ENCODE measurements around the gene HLA-DOA. TPM values are rescaled to one million over a fixed set of nuclear protein-coding genes. Genes with fewer than 3 reads are reported as not detected.
A peak's percentile ranks its signal among the peaks of the same experiment; 100 is the strongest.

Gene HLA-DOA
- total RNA-seq, 2 donors from 2014 or later, result 0.56 to 7.8 TPM

GRCh38 chr6:33024521-33024920, 15.1 kb upstream of the HLA-DOA start:
- no peak overlapping the region for H3K27ac Mint-ChIP-seq
- no peaks in the 10 kb centered on the region for H3K36me3 Mint-ChIP-seq (ENCODE audit: low read depth)
- ATAC-seq (replicated peaks), result no peak
- peaks cover 5% of the 10 kb centered on the region for H3K4me1 Mint-ChIP-seq
- H3K27me3 Mint-ChIP-seq, result no peaks in the 10 kb centered on the region
- no peaks in the 10 kb centered on the region for H3K9me3 Mint-ChIP-seq
- no peak overlapping the region for H3K4me3 Mint-ChIP-seq

DNA sequence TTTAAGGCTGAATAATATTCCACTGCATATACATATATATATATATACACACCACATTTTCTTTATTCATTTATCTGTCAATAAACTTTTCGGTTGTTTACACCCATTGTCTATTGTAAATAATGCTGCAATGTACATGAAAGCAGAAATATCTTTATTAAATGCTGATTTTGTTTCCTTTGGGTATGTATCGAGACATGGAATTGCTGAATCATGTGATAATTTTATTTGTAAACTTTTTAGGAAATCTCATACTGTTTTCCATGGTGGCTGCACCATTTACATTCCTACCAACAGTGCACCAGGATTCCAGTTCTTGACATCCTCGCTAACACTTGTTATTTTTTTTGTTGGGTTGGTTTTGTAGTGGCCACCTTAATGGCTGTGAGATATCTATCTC, 14.1 kb upstream of the HLA-DOA start:
- Mint-ChIP-seq H3K27ac (no peak overlapping the region), H3K4me3 (no peak overlapping the region), H3K4me1 (peaks cover 10% of the 10 kb centered on the region), H3K9me3 (no peaks in the 10 kb centered on the region), H3K27me3 (no peaks in the 10 kb centered on the region), H3K36me3 (ENCODE audit: low read depth) (no peaks in the 10 kb centered on the region)
- ATAC-seq (replicated peaks), result no peak

DNA sequence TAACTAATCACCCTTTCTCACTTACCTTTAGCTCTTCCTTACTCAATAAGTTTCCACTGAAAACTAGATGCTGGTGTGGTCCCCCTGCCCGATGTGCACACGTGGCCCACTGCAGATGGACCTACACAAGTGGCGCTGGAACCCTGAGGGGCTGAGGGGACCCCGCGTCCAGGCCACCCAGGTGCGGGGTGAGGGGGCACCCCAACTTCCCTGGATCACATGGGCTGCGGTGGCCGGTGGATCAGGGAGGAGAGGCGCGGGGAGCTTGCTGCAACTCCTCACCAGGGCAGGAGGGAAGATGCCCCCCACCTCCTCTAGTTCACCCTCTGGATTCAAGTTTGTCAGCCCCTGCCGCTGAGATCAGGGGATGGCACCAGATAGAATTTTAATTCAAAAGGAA, 12.5 kb upstream of the HLA-DOA start:
- H3K36me3 Mint-ChIP-seq (ENCODE audit: low read depth), result no peaks in the 10 kb centered on the region
- no peak for ATAC-seq (replicated peaks)

GRCh38 chr6:33019372-33019771, 10.0 kb upstream of the HLA-DOA start:
- H3K9me3 Mint-ChIP-seq, result no peaks in the 10 kb centered on the region
- H3K36me3 Mint-ChIP-seq (ENCODE audit: low read depth), result no peaks in the 10 kb centered on the region
- no peaks in the 10 kb centered on the region for H3K27me3 Mint-ChIP-seq
- peak overlapping the region; percentile 74 for H3K4me3 Mint-ChIP-seq
- ATAC-seq (replicated peaks), result peak; percentile 25
- peak overlapping the region; percentile 63 for H3K27ac Mint-ChIP-seq
- H3K4me1 Mint-ChIP-seq, result peaks cover 14% of the 10 kb centered on the region

More for the DNA sequence above, 12.5 kb upstream of the HLA-DOA start:
- H3K27ac Mint-ChIP-seq, result no peak overlapping the region
- peaks cover 14% of the 10 kb centered on the region for H3K4me1 Mint-ChIP-seq
- H3K4me3 Mint-ChIP-seq, result no peak overlapping the region
- no peaks in the 10 kb centered on the region for H3K27me3 Mint-ChIP-seq
- H3K9me3 Mint-ChIP-seq, result no peaks in the 10 kb centered on the region

DNA sequence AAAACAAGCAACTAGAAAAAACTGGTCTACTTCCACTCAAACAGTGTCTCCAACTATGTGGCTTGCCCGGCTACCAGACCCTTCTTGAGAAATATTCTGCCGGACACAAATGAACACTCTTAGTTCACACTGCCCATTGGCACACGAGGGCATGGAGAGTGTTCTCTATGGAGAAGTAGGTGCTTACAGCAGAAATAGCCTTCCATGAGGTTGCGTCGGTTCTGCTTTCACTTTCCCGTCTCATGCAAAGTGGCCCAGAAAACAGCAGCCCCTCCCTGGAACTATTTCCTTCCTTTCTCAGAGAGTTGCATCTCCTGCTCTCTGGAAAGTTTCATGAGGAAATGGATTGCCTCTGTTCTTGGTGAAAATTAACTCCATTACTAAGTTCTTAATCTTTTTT, 9.5 kb upstream of the HLA-DOA start:
- no peaks in the 10 kb centered on the region for H3K27me3 Mint-ChIP-seq
- peak; percentile 88 for ATAC-seq (replicated peaks)
- H3K4me1 Mint-ChIP-seq, result peaks cover 14% of the 10 kb centered on the region
- peak overlapping the region; percentile 63 for H3K27ac Mint-ChIP-seq
- H3K9me3 Mint-ChIP-seq, result no peaks in the 10 kb centered on the region
- no peaks in the 10 kb centered on the region for H3K36me3 Mint-ChIP-seq (ENCODE audit: low read depth)
- H3K4me3 Mint-ChIP-seq, result peak overlapping the region; percentile 74

- ATAC-seq (replicated peaks), result no peak
- H3K27ac Mint-ChIP-seq, result peak overlapping the region; percentile 59
- peak overlapping the region; percentile 74 for H3K4me3 Mint-ChIP-seq
- no peaks in the 10 kb centered on the region for H3K9me3 Mint-ChIP-seq
- peaks cover 14% of the 10 kb centered on the region for H3K4me1 Mint-ChIP-seq
- no peaks in the 10 kb centered on the region for H3K36me3 Mint-ChIP-seq (ENCODE audit: low read depth)
- H3K27me3 Mint-ChIP-seq, result peaks cover 2% of the 10 kb centered on the region
Observed at GRCh38 chr6:33018418-33018817, 9.0 kb upstream of the HLA-DOA start.

- Mint-ChIP-seq H3K9me3 (no peaks in the 10 kb centered on the region), H3K27ac (peak overlapping the region; percentile 59), H3K27me3 (peaks cover 6% of the 10 kb centered on the region), H3K4me3 (peak overlapping the region; percentile 74), H3K36me3 (ENCODE audit: low read depth) (no peaks in the 10 kb centered on the region), H3K4me1 (peaks cover 14% of the 10 kb centered on the region)
- no peak for ATAC-seq (replicated peaks)
Observed at GRCh38 chr6:33017694-33018353, 8.4 kb upstream of the HLA-DOA start.

DNA sequence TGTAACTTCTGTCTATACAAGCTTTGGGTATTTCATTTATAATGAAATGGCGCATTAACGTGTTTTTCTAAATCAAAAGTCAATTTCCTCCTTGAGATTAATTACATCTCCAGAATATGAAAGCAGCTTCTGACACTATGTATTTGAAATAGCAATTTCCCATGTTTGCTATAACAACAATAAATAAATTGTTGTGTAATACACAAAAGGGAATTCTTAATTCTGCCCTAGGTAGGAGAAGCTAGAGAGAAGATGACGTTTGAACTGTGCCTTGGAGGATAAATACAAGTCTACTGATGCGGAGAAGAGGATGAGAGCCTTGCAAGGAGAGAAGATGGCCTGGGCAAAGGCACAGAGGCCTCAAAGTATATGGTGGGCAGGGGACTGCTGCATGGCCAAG, 7.6 kb upstream of the HLA-DOA start:
- H3K9me3 Mint-ChIP-seq, result no peaks in the 10 kb centered on the region
- H3K4me3 Mint-ChIP-seq, result no peak overlapping the region
- H3K4me1 Mint-ChIP-seq, result peaks cover 14% of the 10 kb centered on the region
- ATAC-seq (replicated peaks), result no peak
- H3K27me3 Mint-ChIP-seq, result peaks cover 6% of the 10 kb centered on the region
- no peak overlapping the region for H3K27ac Mint-ChIP-seq
- H3K36me3 Mint-ChIP-seq (ENCODE audit: low read depth), result no peaks in the 10 kb centered on the region

GRCh38 chr6:33015798-33016197, 6.4 kb upstream of the HLA-DOA start:
- H3K27ac Mint-ChIP-seq, result no peak overlapping the region
- no peak overlapping the region for H3K4me3 Mint-ChIP-seq
- peaks cover 9% of the 10 kb centered on the region for H3K27me3 Mint-ChIP-seq
- no peak for ATAC-seq (replicated peaks)
- H3K36me3 Mint-ChIP-seq (ENCODE audit: low read depth), result no peaks in the 10 kb centered on the region
- H3K9me3 Mint-ChIP-seq, result no peaks in the 10 kb centered on the region
- peaks cover 14% of the 10 kb centered on the region for H3K4me1 Mint-ChIP-seq

- no peak overlapping the region for H3K4me3 Mint-ChIP-seq
- peaks cover 14% of the 10 kb centered on the region for H3K4me1 Mint-ChIP-seq
- no peaks in the 10 kb centered on the region for H3K36me3 Mint-ChIP-seq (ENCODE audit: low read depth)
- ATAC-seq (replicated peaks), result peak; percentile 71
- H3K9me3 Mint-ChIP-seq, result no peaks in the 10 kb centered on the region
- H3K27me3 Mint-ChIP-seq, result peaks cover 9% of the 10 kb centered on the region
- H3K27ac Mint-ChIP-seq, result no peak overlapping the region
Observed at GRCh38 chr6:33014841-33015634, 5.6 kb upstream of the HLA-DOA start.

DNA sequence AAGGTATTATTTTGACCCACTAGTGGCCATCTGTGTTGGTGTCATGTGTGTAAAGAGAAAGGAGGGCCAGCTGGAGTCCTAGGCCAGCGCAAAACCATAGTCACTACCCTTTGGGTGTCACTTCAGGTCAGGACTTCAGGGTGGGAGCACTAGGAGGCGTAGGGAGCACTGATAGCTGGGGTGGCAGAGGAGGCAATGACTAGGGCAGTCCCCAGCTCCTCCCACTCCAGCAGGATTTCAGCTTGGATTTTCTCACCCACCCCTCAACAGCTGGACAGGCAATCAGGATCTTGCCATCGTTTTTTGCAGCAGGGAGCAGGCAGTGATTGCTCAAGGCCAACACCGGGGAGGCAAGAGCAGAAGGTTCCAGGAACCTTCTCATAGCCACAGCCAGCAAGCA, 4.2 kb upstream of the HLA-DOA start:
- no peaks in the 10 kb centered on the region for H3K36me3 Mint-ChIP-seq (ENCODE audit: low read depth)
- H3K27me3 Mint-ChIP-seq, result peaks cover 14% of the 10 kb centered on the region
- H3K4me1 Mint-ChIP-seq, result peaks cover 17% of the 10 kb centered on the region
- no peak overlapping the region for H3K27ac Mint-ChIP-seq
- no peak for ATAC-seq (replicated peaks)
- no peak overlapping the region for H3K4me3 Mint-ChIP-seq
- H3K9me3 Mint-ChIP-seq, result no peaks in the 10 kb centered on the region

GRCh38 chr6:33010356-33010755, 965 bp upstream of the HLA-DOA start:
- Mint-ChIP-seq H3K9me3 (no peaks in the 10 kb centered on the region), H3K4me1 (peaks cover 13% of the 10 kb centered on the region), H3K27me3 (peaks cover 24% of the 10 kb centered on the region), H3K27ac (no peak overlapping the region), H3K4me3 (no peak overlapping the region), H3K36me3 (ENCODE audit: low read depth) (no peaks in the 10 kb centered on the region)
- no peak for ATAC-seq (replicated peaks)

- ATAC-seq (replicated peaks), result no peak
Observed at GRCh38 chr6:33007831-33008400, 1.5 kb downstream of the HLA-DOA start.

GRCh38 chr6:33004940-33005339, 4.5 kb downstream of the HLA-DOA start:
- Mint-ChIP-seq H3K4me1 (peaks cover 19% of the 10 kb centered on the region), H3K4me3 (no peak overlapping the region), H3K27ac (no peak overlapping the region), H3K9me3 (no peaks in the 10 kb centered on the region), H3K36me3 (ENCODE audit: low read depth) (no peaks in the 10 kb centered on the region), H3K27me3 (peaks cover 41% of the 10 kb centered on the region)
- ATAC-seq (replicated peaks), result no peak

More at GRCh38 chr6:33007831-33008400, 1.5 kb downstream of the HLA-DOA start:
- Mint-ChIP-seq H3K4me1 (peaks cover 13% of the 10 kb centered on the region), H3K27ac (peak overlapping the region; percentile 76), H3K9me3 (no peaks in the 10 kb centered on the region), H3K36me3 (ENCODE audit: low read depth) (no peaks in the 10 kb centered on the region), H3K4me3 (no peak overlapping the region), H3K27me3 (peaks cover 29% of the 10 kb centered on the region)

DNA sequence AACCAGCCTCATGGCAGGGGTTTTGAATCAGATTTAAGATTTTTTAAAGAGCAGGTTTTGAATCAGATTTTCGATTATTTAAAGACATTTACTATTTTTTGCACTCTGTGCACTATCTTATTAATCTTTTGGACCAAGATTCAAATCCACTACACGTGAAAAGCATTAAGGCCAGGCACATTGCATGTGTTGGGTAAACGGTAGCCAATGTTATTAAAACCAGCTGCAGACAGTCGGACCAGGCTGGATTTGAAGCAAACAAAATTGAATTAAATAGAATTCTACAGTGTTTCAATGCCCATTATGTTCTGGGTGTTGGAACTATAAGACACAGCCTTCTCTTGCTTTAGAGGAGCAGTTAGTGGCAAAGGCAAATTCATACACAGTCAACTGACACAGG, 7.7 kb downstream of the HLA-DOA start:
- H3K27ac Mint-ChIP-seq, result no peak overlapping the region
- no peaks in the 10 kb centered on the region for H3K36me3 Mint-ChIP-seq (ENCODE audit: low read depth)
- peaks cover 6% of the 10 kb centered on the region for H3K4me1 Mint-ChIP-seq
- no peak overlapping the region for H3K4me3 Mint-ChIP-seq
- peaks cover 31% of the 10 kb centered on the region for H3K27me3 Mint-ChIP-seq
- no peak for ATAC-seq (replicated peaks)
- no peaks in the 10 kb centered on the region for H3K9me3 Mint-ChIP-seq

Data from activated T-helper 17 cell treated with anti-CD3 and anti-CD28 coated beads, Interleukin-2, amount 50 U/mL, for 72 hours (primary cell).